Measurements from ENCODE around the gene MFSD6.

MFSD6 gene

GRCh38 chr2:190514676-190515075, 106.5 kb downstream of the MFSD6 start:
- DNase-seq (ENCODE audit: low read depth): peak; percentile 53

GRCh38 chr2:190515687-190516086, 107.5 kb downstream of the MFSD6 start:
- no peak for TF ChIP-seq CTCF (IDR thresholded peaks at IDR 0.05; ENCODE audit: insufficient read depth, low read depth, low read length, missing control alignments)
- no peak for DNase-seq (ENCODE audit: low read depth)
- no peak overlapping the region for H3K4me3 ChIP-seq (ENCODE audit: low read length)

More at GRCh38 chr2:190514676-190515075, 106.5 kb downstream of the MFSD6 start:
- no peak for TF ChIP-seq CTCF (IDR thresholded peaks at IDR 0.05; ENCODE audit: insufficient read depth, low read depth, low read length, missing control alignments)
- no peak overlapping the region for H3K4me3 ChIP-seq (ENCODE audit: low read length)

GRCh38 chr2:190517468-190517867, 109.3 kb downstream of the MFSD6 start:
- no peak for TF ChIP-seq CTCF (IDR thresholded peaks at IDR 0.05; ENCODE audit: insufficient read depth, low read depth, low read length, missing control alignments)
- H3K4me3 ChIP-seq (ENCODE audit: low read length): no peak overlapping the region
- no peak for DNase-seq (ENCODE audit: low read depth)

- no peak for TF ChIP-seq CTCF (IDR thresholded peaks at IDR 0.05; ENCODE audit: insufficient read depth, low read depth, low read length, missing control alignments)
- no peak for DNase-seq (ENCODE audit: low read depth)
- no peak overlapping the region for H3K4me3 ChIP-seq (ENCODE audit: low read length)
Measured at GRCh38 chr2:190519975-190520767, 112.0 kb downstream of the MFSD6 start.

GRCh38 chr2:190524928-190525327, 116.8 kb downstream of the MFSD6 start:
- H3K4me3 ChIP-seq (ENCODE audit: low read length): no peak overlapping the region
- no peak for TF ChIP-seq CTCF (IDR thresholded peaks at IDR 0.05; ENCODE audit: insufficient read depth, low read depth, low read length, missing control alignments)
- DNase-seq (ENCODE audit: low read depth): no peak

GRCh38 chr2:190526105-190526750, 118.1 kb downstream of the MFSD6 start:
- no peak for TF ChIP-seq CTCF (IDR thresholded peaks at IDR 0.05; ENCODE audit: insufficient read depth, low read depth, low read length, missing control alignments)
- no peak overlapping the region for H3K4me3 ChIP-seq (ENCODE audit: low read length)
- no peak for DNase-seq (ENCODE audit: low read depth)

Measured in epithelial cell of esophagus (primary cell).